COLO668 (cell line): ENCODE measurements around the gene DOHH.

ENCODE experiments used
- DNase-seq: peaks from one replicate; lab custom pipeline; 2025; ENCODE audit not compliant: unreplicated experiment; lab: John Stamatoyannopoulos, UW

Gene DOHH

GRCh38 chr19:3443840-3444694 lies 56.4 kb downstream of the DOHH start:
- DNase-seq: no peak

- no peak for DNase-seq
Measured at GRCh38 chr19:3442487-3443071, 57.9 kb downstream of the DOHH start.

GRCh38 chr19:3441986-3442329 lies 58.5 kb downstream of the DOHH start:
- no peak for DNase-seq

- no peak for DNase-seq
Measured at GRCh38 chr19:3441089-3441985, 59.1 kb downstream of the DOHH start.
